Ishikawa (cell line): ENCODE data around the gene LANCL1.

Experiments used
- CREB1 ChIP-seq: IDR thresholded peaks from 2 replicates; pipeline ENCODE4 v1.6.1; 2012; ENCODE audit warnings: low read depth
- EP300 ChIP-seq: IDR thresholded peaks from 2 replicates; pipeline ENCODE4 v1.6.1; 2012; ENCODE audit warnings: borderline replicate concordance
- RAD21 ChIP-seq: IDR thresholded peaks from 2 replicates; pipeline ENCODE4 v1.6.1; 2012; ENCODE audit warnings: low read depth
- REST ChIP-seq: IDR thresholded peaks from 2 replicates; pipeline ENCODE4 v1.6.1; 2012; ENCODE audit warnings: low read depth, mild to moderate bottlenecking
- TEAD4 ChIP-seq: IDR thresholded peaks from 2 replicates; pipeline ENCODE4 v1.6.1; 2012
- USF1 ChIP-seq: IDR thresholded peaks from 2 replicates; pipeline ENCODE4 v1.6.1; 2012
- YY1 ChIP-seq: IDR thresholded peaks from 2 replicates; pipeline ENCODE4 v1.6.1; 2012; ENCODE audit warnings: low read depth

GRCh38 chr2:210440206-210440605 is 36.4 kb downstream of the LANCL1 start:
- TF ChIP-seq YY1 (no peak), EP300 (no peak), USF1 (no peak), TEAD4 (no peak), RAD21 (no peak), REST (no peak), CREB1 (no peak)
